DND-41 (cell line): Measurements from ENCODE around the gene KCNK15.

ENCODE experiments used
- CTCF ChIP-seq: IDR thresholded peaks from 2 replicates; pipeline ENCODE4 v1.5.1; 2012; ENCODE audit warnings: borderline replicate concordance, low read length, moderate library complexity, mild to moderate bottlenecking; ENCODE audit not compliant: poor library complexity, severe bottlenecking; ENCODE audit errors: extremely low read depth
- EZH2 ChIP-seq: IDR thresholded peaks from 3 replicates; pipeline ENCODE4 v1.6.1; 2012; ENCODE audit warnings: borderline replicate concordance, low read depth, mild to moderate bottlenecking, moderate library complexity, low read length, inconsistent platforms; ENCODE audit not compliant: severe bottlenecking

- TF ChIP-seq CTCF: no peak
- TF ChIP-seq EZH2: no peak
These were observed 23.9 kb upstream of the KCNK15 start for GRCh38 chr20:44721785-44722054.
